Vagina (tissue), 2 donors: ENCODE data around the gene HOXD11. TPM values are rescaled to one million over a fixed set of nuclear protein-coding genes. Genes with fewer than 3 reads are reported as not detected.
A peak's percentile ranks its signal among the peaks of the same experiment; 100 is the strongest.

Experiments used
- DNase-seq, 2 donors: peaks; one replicate each; pipeline ENCODE4 v3.0.0-alpha.2; 2017; ENCODE audit errors: extremely low spot score in 2 of 2
- H3K27ac ChIP-seq: fragments of 200-600 bp; sonication (generic); one replicate; pipeline ENCODE4 v1.5.1; 2019
- H3K27me3 ChIP-seq: fragments of 200-600 bp; sonication (generic); one replicate; pipeline ENCODE4 v1.5.1; 2019
- H3K36me3 ChIP-seq, 2 donors: fragments of 200-600 bp; sonication (generic); one replicate each; pipeline ENCODE4 v1.5.1; 2017 to 2019
- H3K4me1 ChIP-seq: fragments of 200-600 bp; sonication (generic); one replicate; pipeline ENCODE4 v1.5.1; 2019
- H3K4me3 ChIP-seq, 2 donors: fragments of 200-600 bp; sonication (generic); 1 replicate in 1 of 2; 2 replicates in 1 of 2; pipeline ENCODE4 v1.5.1; 2016 to 2019
- H3K9me3 ChIP-seq: fragments of 200-600 bp; sonication (generic); one replicate; pipeline ENCODE4 v1.5.1; 2019
- POLR2A ChIP-seq, 2 donors: fragments of 450-650 bp; IDR thresholded peaks; one replicate each; pipeline ENCODE4 v1.6.1; 2017; ENCODE audit warnings: antibody characterized with exemption in 2 of 2, mild to moderate bottlenecking in 2 of 2, moderate library complexity in 2 of 2
- POLR2AphosphoS5 ChIP-seq, 2 donors: sonication (generic); formaldehyde crosslinking; IDR thresholded peaks; one replicate each; pipeline ENCODE4 v1.9.0; 2017; ENCODE audit warnings: antibody characterized with exemption in 2 of 2, mild to moderate bottlenecking in 2 of 2, low read depth in 1 of 2; ENCODE audit not compliant: insufficient read depth in 1 of 2
- intact Hi-C: fragments of 100-400 bp; cut with DNase I; formaldehyde crosslinking; loops from one replicate; pipeline ENCODE4 v1.15.1; 2023
- total RNA-seq: library from RNA; depleted of rRNA; stranded (reverse); fragments of >200 nt; gene quantifications from one replicate; pipeline ENCODE4 v1.2.3, GENCODE V29; 2016
- TF ChIP-seq, protein P1 (sequence below), 3 experiments: fragments of 450-650 bp in 2 of 3; fragments of 200-600 bp in 1 of 3; sonication (generic) in 1 of 3; IDR thresholded peaks; one replicate each; pipeline ENCODE4 v1.5.1; 2017 to 2019; ENCODE audit warnings: antibody characterized with exemption in 3 of 3, mild to moderate bottlenecking in 2 of 3, moderate library complexity in 2 of 3

Gene HOXD11
- total RNA-seq, 1 donor from 2014 or later: 19.4 TPM

DNA sequence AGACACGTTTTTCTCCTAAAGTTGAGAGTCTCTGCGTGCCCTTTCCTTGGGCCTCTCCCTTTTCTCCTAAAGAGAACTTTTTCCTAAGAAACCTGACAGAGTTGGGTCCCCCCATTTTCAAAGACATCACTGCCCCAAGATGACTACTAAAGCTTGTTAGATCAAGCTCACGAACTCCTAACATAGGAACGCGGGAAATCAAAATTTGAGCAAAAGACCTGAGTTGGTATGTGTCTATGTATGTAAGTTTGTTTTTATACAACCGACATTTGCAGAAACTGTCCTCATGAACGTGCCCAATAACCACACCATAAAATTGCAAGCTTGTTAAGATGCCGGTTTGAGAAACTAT, 13.2 kb upstream of the HOXD11 start:
- Histone ChIP-seq H3K4me1 (peaks cover 29% of the 10 kb centered on the region), H3K4me3 (peak overlapping the region; percentile 54 to 59), H3K9me3 (no peaks in the 10 kb centered on the region), H3K27me3 (no peaks in the 10 kb centered on the region), H3K27ac (peak overlapping the region; percentile 91), H3K36me3 (no peaks in the 10 kb centered on the region)
- DNase-seq: no peak
- TF ChIP-seq POLR2A (IDR thresholded peaks at IDR 0.05) (no peak), POLR2AphosphoS5 (IDR thresholded peaks at IDR 0.05; ENCODE audit: insufficient read depth in 1 of 2, low read depth in 1 of 2) (no peak)
- TF ChIP-seq, protein P1, sequence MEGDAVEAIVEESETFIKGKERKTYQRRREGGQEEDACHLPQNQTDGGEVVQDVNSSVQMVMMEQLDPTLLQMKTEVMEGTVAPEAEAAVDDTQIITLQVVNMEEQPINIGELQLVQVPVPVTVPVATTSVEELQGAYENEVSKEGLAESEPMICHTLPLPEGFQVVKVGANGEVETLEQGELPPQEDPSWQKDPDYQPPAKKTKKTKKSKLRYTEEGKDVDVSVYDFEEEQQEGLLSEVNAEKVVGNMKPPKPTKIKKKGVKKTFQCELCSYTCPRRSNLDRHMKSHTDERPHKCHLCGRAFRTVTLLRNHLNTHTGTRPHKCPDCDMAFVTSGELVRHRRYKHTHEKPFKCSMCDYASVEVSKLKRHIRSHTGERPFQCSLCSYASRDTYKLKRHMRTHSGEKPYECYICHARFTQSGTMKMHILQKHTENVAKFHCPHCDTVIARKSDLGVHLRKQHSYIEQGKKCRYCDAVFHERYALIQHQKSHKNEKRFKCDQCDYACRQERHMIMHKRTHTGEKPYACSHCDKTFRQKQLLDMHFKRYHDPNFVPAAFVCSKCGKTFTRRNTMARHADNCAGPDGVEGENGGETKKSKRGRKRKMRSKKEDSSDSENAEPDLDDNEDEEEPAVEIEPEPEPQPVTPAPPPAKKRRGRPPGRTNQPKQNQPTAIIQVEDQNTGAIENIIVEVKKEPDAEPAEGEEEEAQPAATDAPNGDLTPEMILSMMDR (IDR thresholded peaks at IDR 0.05): no peak
- intact Hi-C loops: loop anchor here (5.0 kb wide), 1 partner anchor 842 kb away; no protein-coding TSS in a partner anchor

DNA sequence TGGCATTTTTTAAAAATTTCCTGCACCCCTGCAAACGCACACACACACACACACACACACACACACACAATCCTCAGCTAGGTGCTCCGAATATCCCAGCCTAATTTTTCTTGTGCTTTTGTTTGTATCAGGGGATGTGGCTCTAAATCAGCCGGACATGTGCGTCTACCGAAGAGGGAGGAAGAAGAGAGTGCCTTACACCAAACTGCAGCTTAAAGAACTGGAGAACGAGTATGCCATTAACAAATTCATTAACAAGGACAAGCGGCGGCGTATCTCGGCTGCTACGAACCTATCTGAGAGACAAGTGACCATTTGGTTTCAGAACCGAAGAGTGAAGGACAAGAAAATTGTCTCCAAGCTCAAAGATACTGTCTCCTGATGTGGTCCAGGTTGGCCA, 12.7 kb upstream of the HOXD11 start:
- peaks cover 29% of the 10 kb centered on the region for H3K4me1 ChIP-seq
- intact Hi-C loops: loop anchor here (5.0 kb wide), 1 partner anchor 842 kb away; no protein-coding TSS in a partner anchor

DNA sequence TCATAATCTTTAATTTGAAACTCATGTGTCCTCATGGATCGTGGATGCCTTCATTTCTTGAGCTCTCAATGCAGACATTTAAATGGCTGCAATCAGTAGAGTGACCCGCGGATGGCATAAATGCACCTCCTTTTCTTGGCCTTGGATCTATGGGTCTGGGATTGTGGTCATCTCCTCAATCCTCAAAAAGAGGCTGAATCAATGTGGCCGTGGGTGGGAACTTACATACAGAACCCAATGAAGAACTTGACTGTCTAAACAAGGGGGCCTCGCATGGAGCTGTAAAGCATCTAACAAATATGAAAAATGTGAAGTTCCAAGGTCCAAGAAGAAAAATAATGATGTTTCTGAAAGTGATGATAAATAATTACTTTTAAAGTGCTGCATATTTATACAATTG, 11.7 kb upstream of the HOXD11 start:
- H3K27me3 ChIP-seq: no peaks in the 10 kb centered on the region
- intact Hi-C loops: no loop called here
- TF ChIP-seq, protein P1 (IDR thresholded peaks at IDR 0.05): no peak
- TF ChIP-seq POLR2AphosphoS5 (IDR thresholded peaks at IDR 0.05; ENCODE audit: insufficient read depth in 1 of 2, low read depth in 1 of 2) (no peak), POLR2A (IDR thresholded peaks at IDR 0.05) (no peak)
- H3K9me3 ChIP-seq: no peaks in the 10 kb centered on the region
- no peaks in the 10 kb centered on the region for H3K36me3 ChIP-seq
- DNase-seq: no peak
- peak overlapping the region; percentile 91 for H3K27ac ChIP-seq
- H3K4me3 ChIP-seq: peak overlapping the region; percentile 54 to 59
- peaks cover 34% of the 10 kb centered on the region for H3K4me1 ChIP-seq

More for the DNA sequence above, 12.7 kb upstream of the HOXD11 start:
- Histone ChIP-seq H3K27ac (peak overlapping the region; percentile 91), H3K27me3 (no peaks in the 10 kb centered on the region), H3K36me3 (no peaks in the 10 kb centered on the region), H3K9me3 (no peaks in the 10 kb centered on the region), H3K4me3 (peak overlapping the region; percentile 54 to 59)
- no peak for DNase-seq
- TF ChIP-seq, protein P1 (IDR thresholded peaks at IDR 0.05): no peak
- TF ChIP-seq POLR2AphosphoS5 (IDR thresholded peaks at IDR 0.05; ENCODE audit: insufficient read depth in 1 of 2, low read depth in 1 of 2) (no peak), POLR2A (IDR thresholded peaks at IDR 0.05) (no peak)

DNA sequence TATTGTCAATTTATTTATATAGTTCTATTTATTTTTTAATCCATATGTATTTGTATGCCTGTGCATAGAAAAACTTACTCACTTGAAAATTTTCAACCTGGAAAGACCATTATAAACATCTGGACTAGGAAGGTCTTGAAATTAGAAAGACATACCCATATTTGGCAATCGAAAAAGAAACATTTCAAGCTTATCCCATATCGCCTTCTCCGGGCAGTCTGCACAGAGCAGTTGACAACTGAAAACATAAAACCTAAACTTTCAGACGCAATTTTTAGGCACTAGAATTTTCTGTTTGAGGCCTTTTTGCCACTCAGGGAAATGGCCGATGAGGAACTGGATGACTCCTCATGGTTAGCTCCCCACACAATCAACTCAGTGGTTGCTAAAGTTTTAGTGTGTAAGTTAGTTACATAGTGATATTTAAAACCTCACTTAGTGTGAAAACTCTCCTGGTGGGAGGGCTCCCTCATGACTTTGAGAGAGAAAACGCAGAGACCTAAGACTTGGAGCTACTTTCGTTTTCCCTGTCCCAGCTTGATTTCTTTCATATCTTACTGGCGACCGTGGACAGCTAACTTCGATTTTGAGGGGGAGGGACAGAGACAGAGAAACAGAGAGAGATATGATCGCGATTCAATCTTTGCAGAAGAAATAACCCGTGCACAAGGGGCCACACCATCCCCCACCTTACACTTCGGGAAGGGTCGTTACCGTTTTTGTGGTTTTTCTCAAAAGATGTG, 10.7 kb upstream of the HOXD11 start:
- intact Hi-C loops: no loop called here
- Histone ChIP-seq H3K27me3 (no peaks in the 10 kb centered on the region), H3K36me3 (no peaks in the 10 kb centered on the region), H3K27ac (peak overlapping the region; percentile 91), H3K9me3 (no peaks in the 10 kb centered on the region), H3K4me3 (peak overlapping the region; percentile 48 to 54), H3K4me1 (peaks cover 41% of the 10 kb centered on the region)
- no peak for DNase-seq
- TF ChIP-seq, protein P1 (IDR thresholded peaks at IDR 0.05): no peak
- TF ChIP-seq POLR2AphosphoS5 (IDR thresholded peaks at IDR 0.05; ENCODE audit: insufficient read depth in 1 of 2, low read depth in 1 of 2) (no peak), POLR2A (IDR thresholded peaks at IDR 0.05) (no peak)
